ENCODE results near the gene POLR3H.
A peak's percentile ranks its signal among the peaks of the same experiment; 100 is the strongest.

POLR3H gene

DNA sequence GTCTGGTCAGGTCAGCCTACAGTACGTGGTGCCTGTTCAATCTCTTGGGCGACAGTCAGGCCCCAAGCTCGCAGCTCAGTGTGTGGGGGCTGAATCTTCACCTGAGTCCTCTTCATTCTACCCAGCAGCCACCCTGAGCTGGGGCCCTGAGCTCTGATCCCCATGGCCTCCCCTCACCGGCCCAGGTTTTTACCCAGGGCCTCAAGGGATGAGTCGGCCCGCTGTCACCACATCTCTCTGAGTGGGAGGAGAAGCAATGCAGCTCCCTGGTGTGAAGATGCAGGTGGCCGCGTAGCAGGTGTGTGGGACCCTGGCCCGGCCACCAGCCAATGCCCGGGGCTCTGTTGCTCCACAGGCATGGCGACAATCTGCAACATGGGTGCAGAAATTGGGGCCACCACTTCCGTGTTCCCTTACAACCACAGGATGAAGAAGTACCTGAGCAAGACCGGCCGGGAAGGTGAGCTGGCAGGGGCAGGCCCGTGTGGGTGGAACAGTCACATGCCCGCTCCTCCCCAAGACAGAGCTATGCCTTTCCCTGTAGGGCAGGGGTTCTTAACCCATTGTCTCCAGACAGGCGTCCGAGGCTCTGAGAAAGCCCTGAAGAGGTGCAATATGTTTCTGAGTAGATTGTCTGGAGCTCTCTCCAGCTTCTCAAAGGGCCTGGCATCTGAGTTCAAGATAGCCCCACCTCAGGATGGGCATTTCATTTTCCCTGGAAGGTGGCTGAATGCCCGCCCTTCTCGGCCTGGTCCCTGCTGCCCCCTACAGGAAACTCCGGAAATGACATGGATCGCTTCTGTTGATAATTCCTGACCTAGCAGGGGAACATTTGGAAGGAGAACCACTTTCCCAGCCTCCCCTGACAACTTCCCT is 26.9 kb downstream of the POLR3H start:
- Histone ChIP-seq H3K4me3 (ENCODE audit: low read depth in 1 of 2, low read length in 1 of 2) (no peak overlapping the region), H3K27me3 (no peaks in the 10 kb centered on the region), H3K27ac (no peak overlapping the region), H3K4me1 (ENCODE audit: control insufficient read depth in 1 of 2, insufficient read depth in 1 of 2, low read depth in 1 of 2, low read length in 1 of 2) (peaks cover 6 to 10% of the 10 kb centered on the region in 2 experiments), H3K36me3 (peaks cover 79% of the 10 kb centered on the region), H3K9me3 (no peaks in the 10 kb centered on the region)
- TF ChIP-seq, protein P1, sequence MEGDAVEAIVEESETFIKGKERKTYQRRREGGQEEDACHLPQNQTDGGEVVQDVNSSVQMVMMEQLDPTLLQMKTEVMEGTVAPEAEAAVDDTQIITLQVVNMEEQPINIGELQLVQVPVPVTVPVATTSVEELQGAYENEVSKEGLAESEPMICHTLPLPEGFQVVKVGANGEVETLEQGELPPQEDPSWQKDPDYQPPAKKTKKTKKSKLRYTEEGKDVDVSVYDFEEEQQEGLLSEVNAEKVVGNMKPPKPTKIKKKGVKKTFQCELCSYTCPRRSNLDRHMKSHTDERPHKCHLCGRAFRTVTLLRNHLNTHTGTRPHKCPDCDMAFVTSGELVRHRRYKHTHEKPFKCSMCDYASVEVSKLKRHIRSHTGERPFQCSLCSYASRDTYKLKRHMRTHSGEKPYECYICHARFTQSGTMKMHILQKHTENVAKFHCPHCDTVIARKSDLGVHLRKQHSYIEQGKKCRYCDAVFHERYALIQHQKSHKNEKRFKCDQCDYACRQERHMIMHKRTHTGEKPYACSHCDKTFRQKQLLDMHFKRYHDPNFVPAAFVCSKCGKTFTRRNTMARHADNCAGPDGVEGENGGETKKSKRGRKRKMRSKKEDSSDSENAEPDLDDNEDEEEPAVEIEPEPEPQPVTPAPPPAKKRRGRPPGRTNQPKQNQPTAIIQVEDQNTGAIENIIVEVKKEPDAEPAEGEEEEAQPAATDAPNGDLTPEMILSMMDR (IDR thresholded peaks at IDR 0.05) = peak; percentile 75

- peaks cover 83% of the 10 kb centered on the region for H3K36me3 ChIP-seq
- no peak overlapping the region for H3K27ac ChIP-seq
- no peaks in the 10 kb centered on the region for H3K27me3 ChIP-seq
- H3K4me3 ChIP-seq (ENCODE audit: low read depth in 1 of 2, low read length in 1 of 2) = no peak overlapping the region
- no peaks in the 10 kb centered on the region for H3K9me3 ChIP-seq
- H3K4me1 ChIP-seq (ENCODE audit: control insufficient read depth in 1 of 2, insufficient read depth in 1 of 2, low read depth in 1 of 2, low read length in 1 of 2) = peaks cover 6 to 10% of the 10 kb centered on the region in 2 experiments
- TF ChIP-seq, protein P1 (IDR thresholded peaks at IDR 0.05) = no peak
Measured at GRCh38 chr22:41516462-41516861, 27.8 kb downstream of the POLR3H start.

DNA sequence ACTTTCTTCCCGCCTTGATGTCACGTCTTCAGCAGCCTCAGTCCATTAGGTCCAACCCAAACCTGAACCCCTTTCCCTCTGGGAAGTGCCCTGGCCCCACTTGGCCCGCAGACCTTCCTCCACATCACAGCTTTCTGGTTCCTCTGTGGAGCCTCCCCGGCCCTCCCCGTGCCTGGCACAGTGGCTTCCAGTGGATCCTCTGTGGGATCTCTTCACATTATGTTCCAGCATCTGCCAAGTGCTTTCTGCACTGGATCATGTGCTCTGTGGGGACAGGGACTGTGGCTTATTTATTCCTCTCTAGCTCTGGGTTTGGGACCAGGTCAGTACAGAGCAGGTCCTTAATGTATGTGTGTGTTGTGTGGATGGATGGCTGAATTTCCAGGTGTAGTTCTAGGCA is 30.9 kb downstream of the POLR3H start:
- no peaks in the 10 kb centered on the region for H3K27me3 ChIP-seq
- TF ChIP-seq, protein P1 (IDR thresholded peaks at IDR 0.05) = no peak
- H3K36me3 ChIP-seq = peaks cover 93% of the 10 kb centered on the region
- peaks cover 6 to 10% of the 10 kb centered on the region in 2 experiments for H3K4me1 ChIP-seq (ENCODE audit: control insufficient read depth in 1 of 2, insufficient read depth in 1 of 2, low read depth in 1 of 2, low read length in 1 of 2)
- no peak overlapping the region for H3K27ac ChIP-seq
- H3K4me3 ChIP-seq (ENCODE audit: low read depth in 1 of 2, low read length in 1 of 2) = no peak overlapping the region
- no peaks in the 10 kb centered on the region for H3K9me3 ChIP-seq

- TF ChIP-seq, protein P1 (IDR thresholded peaks at IDR 0.05) = no peak
- Histone ChIP-seq H3K9me3 (no peaks in the 10 kb centered on the region), H3K27me3 (no peaks in the 10 kb centered on the region), H3K36me3 (peaks cover 97% of the 10 kb centered on the region), H3K27ac (no peak overlapping the region), H3K4me1 (ENCODE audit: control insufficient read depth in 1 of 2, insufficient read depth in 1 of 2, low read depth in 1 of 2, low read length in 1 of 2) (peaks cover 5 to 6% of the 10 kb centered on the region in 2 experiments), H3K4me3 (ENCODE audit: low read depth in 1 of 2, low read length in 1 of 2) (no peak overlapping the region)
Measured at GRCh38 chr22:41512421-41513194, 31.7 kb downstream of the POLR3H start.

- no peaks in the 10 kb centered on the region for H3K9me3 ChIP-seq
- no peak overlapping the region for H3K27ac ChIP-seq
- H3K27me3 ChIP-seq = no peaks in the 10 kb centered on the region
- H3K36me3 ChIP-seq = peaks cover 91% of the 10 kb centered on the region
- H3K4me1 ChIP-seq (ENCODE audit: control insufficient read depth in 1 of 2, insufficient read depth in 1 of 2, low read depth in 1 of 2, low read length in 1 of 2) = no peaks in the 10 kb centered on the region
- no peak overlapping the region for H3K4me3 ChIP-seq (ENCODE audit: low read depth in 1 of 2, low read length in 1 of 2)
- TF ChIP-seq, protein P1 (IDR thresholded peaks at IDR 0.05) = no peak
Measured at GRCh38 chr22:41511521-41511968, 32.7 kb downstream of the POLR3H start.
